NCI-H526 (cell line): ENCODE data around the gene NRP2.

Experiments
- DNase-seq, 2 experiments: peaks; one replicate each; lab custom pipeline; 2025; lab: John Stamatoyannopoulos, UW

The NRP2 gene

GRCh38 chr2:205806143-205806905, 124.0 kb downstream of the NRP2 start:
- peak in 1 of 2 experiments; percentile 49 for DNase-seq

GRCh38 chr2:205807229-205807628, 124.9 kb downstream of the NRP2 start:
- no peak for DNase-seq

- no peak for DNase-seq
Measured at GRCh38 chr2:205807758-205808157, 125.5 kb downstream of the NRP2 start.

- no peak for DNase-seq
Measured at GRCh38 chr2:205808486-205809121, 126.3 kb downstream of the NRP2 start.

- no peak for DNase-seq
Measured at GRCh38 chr2:205811387-205811786, 129.1 kb downstream of the NRP2 start.

GRCh38 chr2:205814039-205814364, 131.7 kb downstream of the NRP2 start:
- no peak for DNase-seq

GRCh38 chr2:205815673-205816072, 133.4 kb downstream of the NRP2 start:
- no peak for DNase-seq

- DNase-seq = no peak
Measured at GRCh38 chr2:205816268-205816667, 134.0 kb downstream of the NRP2 start.

- no peak for DNase-seq
Measured at GRCh38 chr2:205822579-205822978, 140.3 kb downstream of the NRP2 start.

- no peak for DNase-seq
Measured at GRCh38 chr2:205827809-205828365, 145.6 kb downstream of the NRP2 start.

- no peak for DNase-seq
Measured at GRCh38 chr2:205833864-205834263, 151.6 kb downstream of the NRP2 start.

GRCh38 chr2:205834796-205835195, 152.5 kb downstream of the NRP2 start:
- peak in 1 of 2 experiments; percentile 9 for DNase-seq

GRCh38 chr2:205835251-205835791, 153.0 kb downstream of the NRP2 start:
- DNase-seq = peak; percentile 33 to 40

- DNase-seq = no peak
Measured at GRCh38 chr2:205835923-205836322, 153.6 kb downstream of the NRP2 start.

- peak; percentile 65 to 72 for DNase-seq
Measured at GRCh38 chr2:205836477-205837221, 154.3 kb downstream of the NRP2 start.

- DNase-seq = no peak
Measured at GRCh38 chr2:205837663-205838062, 155.4 kb downstream of the NRP2 start.

- DNase-seq = no peak
Measured at GRCh38 chr2:205845446-205845845, 163.1 kb downstream of the NRP2 start.
